Measurements from ENCODE around the gene PRKCB.

GRCh38 chr16:23840310-23840709 is 4.5 kb downstream of the PRKCB start:
- TF ChIP-seq CTCF (conservative IDR thresholded peaks at IDR 0.05; ENCODE audit: low read length) (no peak), EZH2phosphoT487 (IDR thresholded peaks at IDR 0.05; ENCODE audit: borderline replicate concordance) (no peak)
